ENCODE results near the gene OR7C2. TPM values are rescaled to one million over a fixed set of nuclear protein-coding genes. Genes with fewer than 3 reads are reported as not detected.
"Not testable (repeated sequence)": the region's sequence is repeated elsewhere in the genome, so short reads cannot be mapped to it uniquely, and the experiment has no call there.

Gene OR7C2
- total RNA-seq, result not detected in 2 replicates

- DNase-seq (ENCODE audit: low read depth), result no peak
These were observed at the start of gene OR7C2 for GRCh38 chr19:14941189-14941588. Gene OR7C2 (plus strand): TSS chr19:14941489. CDS start chr19:14941489, 0 bp downstream.

- no peak for DNase-seq (ENCODE audit: low read depth)
These were observed 39.5 kb upstream of the OR7C2 start for GRCh38 chr19:14901675-14902260.

GRCh38 chr19:14906711-14907110 lies 34.6 kb upstream of the OR7C2 start:
- DNase-seq (ENCODE audit: low read depth), result no peak

- DNase-seq (ENCODE audit: low read depth), result no peak
These were observed 26.2 kb upstream of the OR7C2 start for GRCh38 chr19:14915116-14915515.

GRCh38 chr19:14916848-14917247 lies 24.4 kb upstream of the OR7C2 start:
- DNase-seq (ENCODE audit: low read depth), result no peak

- no peak for DNase-seq (ENCODE audit: low read depth)
These were observed 7.8 kb upstream of the OR7C2 start for GRCh38 chr19:14933506-14933905.

- no peak for DNase-seq (ENCODE audit: low read depth)
These were observed 1.0 kb upstream of the OR7C2 start for GRCh38 chr19:14940266-14940665.

- no peak for DNase-seq (ENCODE audit: low read depth)
These were observed 2.3 kb downstream of the OR7C2 start for GRCh38 chr19:14943601-14944000.

GRCh38 chr19:14944456-14944855 lies 3.2 kb downstream of the OR7C2 start:
- no peak for DNase-seq (ENCODE audit: low read depth)

- not testable (repeated sequence) for DNase-seq (ENCODE audit: low read depth)
These were observed 8.1 kb downstream of the OR7C2 start for GRCh38 chr19:14949413-14949812.

- no peak for DNase-seq (ENCODE audit: low read depth)
These were observed 8.6 kb downstream of the OR7C2 start for GRCh38 chr19:14949876-14950275.

- no peak for DNase-seq (ENCODE audit: low read depth)
These were observed 9.1 kb downstream of the OR7C2 start for GRCh38 chr19:14950421-14950820.

GRCh38 chr19:14952767-14953166 lies 11.5 kb downstream of the OR7C2 start:
- DNase-seq (ENCODE audit: low read depth), result no peak

- DNase-seq (ENCODE audit: low read depth), result no peak
These were observed 12.9 kb downstream of the OR7C2 start for GRCh38 chr19:14954071-14954655.

GRCh38 chr19:14957464-14957863 lies 16.2 kb downstream of the OR7C2 start:
- no peak for DNase-seq (ENCODE audit: low read depth)

GRCh38 chr19:14959263-14959662 lies 18.0 kb downstream of the OR7C2 start:
- no peak for DNase-seq (ENCODE audit: low read depth)

- no peak for DNase-seq (ENCODE audit: low read depth)
These were observed 20.8 kb downstream of the OR7C2 start for GRCh38 chr19:14961956-14962685.

GRCh38 chr19:14968247-14968646 lies 27.0 kb downstream of the OR7C2 start:
- DNase-seq (ENCODE audit: low read depth), result no peak

- no peak for DNase-seq (ENCODE audit: low read depth)
These were observed 30.2 kb downstream of the OR7C2 start for GRCh38 chr19:14971474-14971873.

GRCh38 chr19:14972676-14973075 lies 31.4 kb downstream of the OR7C2 start:
- no peak for DNase-seq (ENCODE audit: low read depth)

- DNase-seq (ENCODE audit: low read depth), result no peak
These were observed 33.2 kb downstream of the OR7C2 start for GRCh38 chr19:14974488-14974887.

GRCh38 chr19:14977128-14977527 lies 35.8 kb downstream of the OR7C2 start:
- DNase-seq (ENCODE audit: low read depth), result no peak

- no peak for DNase-seq (ENCODE audit: low read depth)
These were observed 37.0 kb downstream of the OR7C2 start for GRCh38 chr19:14978161-14978776.
